Brain pericyte (primary cell): ENCODE data around the gene SETDB1.
"Not testable (repeated sequence)": the region's sequence is repeated elsewhere in the genome, so short reads cannot be mapped to it uniquely, and the experiment has no call there.

Experiments used
- DNase-seq: peaks from one replicate; pipeline ENCODE4 v3.0.0-alpha.2; 2012; ENCODE audit warnings: low read depth, low spot score

The SETDB1 gene

DNA sequence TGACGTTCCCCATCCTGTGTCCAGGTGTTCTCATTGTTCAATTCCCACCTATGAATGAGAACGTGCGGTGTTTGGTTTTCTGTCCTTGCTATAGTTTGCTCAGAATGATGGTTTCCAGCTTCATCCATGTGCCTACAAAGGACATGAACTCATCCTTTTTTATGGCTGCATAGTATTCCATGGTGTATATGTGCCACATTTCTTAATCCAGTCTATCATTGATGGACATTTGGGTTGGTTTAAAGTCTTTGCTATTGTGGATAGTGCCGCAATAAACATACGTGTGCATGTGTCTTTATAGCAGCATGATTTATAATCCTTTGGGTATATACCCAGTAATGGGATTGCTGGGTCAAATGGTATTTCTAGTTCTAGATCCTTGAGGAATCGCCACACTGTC is 2.6 kb downstream of the SETDB1 start:
- not testable (repeated sequence) for DNase-seq

DNA sequence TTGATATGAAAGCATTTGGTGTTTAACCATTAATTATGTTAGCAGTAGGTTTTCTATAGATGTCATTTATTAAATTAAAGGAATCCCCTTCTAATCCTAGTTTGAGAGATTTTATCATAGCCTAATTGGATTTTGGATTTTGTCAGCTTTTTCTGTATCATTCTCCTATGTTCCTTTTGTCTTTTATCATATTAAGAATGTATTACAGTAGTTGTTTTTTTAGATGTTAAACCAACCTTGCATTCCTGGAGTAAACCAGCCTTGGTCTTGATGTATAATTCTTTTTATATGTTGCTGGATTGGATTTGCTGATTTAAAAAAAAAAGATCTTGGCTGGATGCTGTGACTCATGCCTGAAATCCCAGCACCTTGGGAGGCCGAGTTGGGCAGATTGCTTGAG is 5.6 kb downstream of the SETDB1 start:
- no peak for DNase-seq

DNA sequence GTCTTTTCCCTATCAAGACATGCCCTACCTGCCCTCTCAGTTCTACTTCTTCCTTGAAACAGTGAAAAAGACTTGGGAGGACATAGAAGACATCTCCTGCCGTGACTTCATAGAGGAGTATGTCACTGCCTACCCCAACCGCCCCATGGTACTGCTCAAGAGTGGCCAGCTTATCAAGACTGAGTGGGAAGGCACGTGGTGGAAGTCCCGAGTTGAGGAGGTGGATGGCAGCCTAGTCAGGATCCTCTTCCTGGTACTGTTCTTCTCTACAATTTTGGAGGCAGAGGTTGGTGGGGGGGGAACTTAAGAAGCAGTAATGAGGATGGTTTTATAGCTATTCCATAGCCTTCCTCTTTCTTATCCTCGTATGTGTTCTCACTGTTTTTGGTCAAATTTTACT is 18.7 kb downstream of the SETDB1 start:
- DNase-seq, result no peak

GRCh38 chr1:150954708-150955107 is 28.5 kb downstream of the SETDB1 start:
- no peak for DNase-seq

DNA sequence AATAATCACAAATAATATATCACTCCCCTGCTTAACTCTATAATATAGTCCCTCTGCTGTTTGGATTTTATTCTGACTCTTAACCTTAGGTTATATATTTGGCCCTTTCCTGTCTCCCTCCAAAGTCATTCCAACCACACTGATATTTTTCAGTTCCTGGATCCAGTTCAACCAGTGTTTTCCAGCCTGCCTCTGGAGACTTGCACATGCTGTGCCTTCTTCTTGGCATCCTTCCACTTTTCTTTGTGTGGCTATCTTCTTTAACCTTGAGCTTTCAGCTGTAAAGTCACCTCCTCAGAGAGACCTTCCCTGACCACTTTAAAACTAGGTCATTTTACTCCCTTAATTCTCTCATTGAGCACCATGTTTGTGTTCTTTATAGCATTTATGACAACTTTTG is 29.1 kb downstream of the SETDB1 start:
- no peak for DNase-seq

GRCh38 chr1:150957666-150958065 is 31.5 kb downstream of the SETDB1 start:
- no peak for DNase-seq

DNA sequence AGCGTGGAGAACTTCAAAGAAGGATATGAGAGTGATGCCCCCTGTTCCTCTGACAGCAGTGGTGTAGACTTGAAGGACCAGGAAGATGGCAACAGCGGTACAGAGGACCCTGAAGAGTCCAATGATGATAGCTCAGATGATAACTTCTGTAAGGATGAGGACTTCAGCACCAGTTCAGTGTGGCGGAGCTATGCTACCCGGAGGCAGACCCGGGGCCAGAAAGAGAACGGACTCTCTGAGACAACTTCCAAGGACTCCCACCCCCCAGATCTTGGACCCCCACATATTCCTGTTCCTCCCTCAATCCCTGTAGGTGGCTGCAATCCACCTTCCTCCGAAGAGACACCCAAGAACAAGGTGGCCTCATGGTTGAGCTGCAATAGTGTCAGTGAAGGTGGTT is 34.5 kb downstream of the SETDB1 start:
- DNase-seq, result no peak

GRCh38 chr1:150961756-150962155 is 35.6 kb downstream of the SETDB1 start:
- DNase-seq, result no peak

GRCh38 chr1:150963321-150964163 is 37.4 kb downstream of the SETDB1 start:
- no peak for DNase-seq

DNA sequence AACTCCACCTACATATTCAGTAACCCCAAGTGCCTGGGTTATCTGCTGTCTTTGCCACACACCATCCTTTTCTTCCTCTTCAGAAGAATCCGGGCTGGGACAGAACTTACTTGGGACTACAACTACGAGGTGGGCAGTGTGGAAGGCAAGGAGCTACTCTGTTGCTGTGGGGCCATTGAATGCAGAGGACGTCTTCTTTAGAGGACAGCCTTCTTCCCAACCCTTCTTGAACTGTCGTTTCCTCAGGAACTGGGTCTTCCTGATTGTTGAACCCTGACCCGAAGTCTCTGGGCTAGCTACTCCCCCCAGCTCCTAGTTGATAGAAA is 38.0 kb downstream of the SETDB1 start:
- DNase-seq, result no peak

DNA sequence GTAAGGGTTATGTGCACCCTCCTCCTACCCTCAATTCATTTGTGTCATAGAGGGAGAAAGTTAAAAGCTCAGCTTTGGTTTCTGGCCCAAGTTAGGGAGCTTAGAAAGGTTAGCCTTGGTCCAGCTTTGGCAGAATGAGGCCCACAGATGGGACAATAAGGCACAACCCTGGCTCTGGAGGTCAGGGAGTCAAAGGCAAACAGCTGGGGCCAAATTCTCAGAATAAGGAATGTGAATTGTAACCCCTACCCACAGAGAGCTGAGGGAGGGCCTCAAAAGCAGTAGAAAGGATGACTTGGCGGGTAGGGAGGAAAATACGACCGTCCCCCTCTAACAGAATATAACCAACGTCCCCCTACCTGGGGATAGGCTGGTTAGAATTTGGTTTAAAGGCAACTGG is 39.4 kb downstream of the SETDB1 start:
- no peak for DNase-seq

- DNase-seq, result no peak
Measured at GRCh38 chr1:150966011-150966410, 39.8 kb downstream of the SETDB1 start.

GRCh38 chr1:150967936-150968335 is 41.8 kb downstream of the SETDB1 start:
- DNase-seq, result no peak

DNA sequence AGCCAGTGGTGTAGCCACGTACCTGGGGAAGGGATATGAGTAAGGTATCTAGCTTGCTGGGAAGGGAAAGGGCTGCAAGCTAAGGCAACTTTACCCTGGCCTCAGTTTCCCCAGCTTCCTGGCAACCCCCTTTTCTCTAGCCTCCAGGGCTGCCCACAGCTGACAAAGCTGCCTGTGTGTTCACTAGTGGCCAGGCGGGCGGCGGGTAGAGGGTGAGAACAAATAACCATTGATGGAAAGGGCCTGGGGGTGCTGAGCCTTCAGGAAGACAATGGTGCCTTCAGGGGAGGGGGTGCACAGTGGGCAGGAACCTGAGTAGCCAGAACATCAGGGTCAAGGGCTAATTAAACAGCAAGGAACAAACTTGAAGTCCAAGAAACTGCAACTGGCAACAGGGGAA is 42.3 kb downstream of the SETDB1 start:
- no peak for DNase-seq

GRCh38 chr1:150969626-150970025 is 43.5 kb downstream of the SETDB1 start:
- no peak for DNase-seq

DNA sequence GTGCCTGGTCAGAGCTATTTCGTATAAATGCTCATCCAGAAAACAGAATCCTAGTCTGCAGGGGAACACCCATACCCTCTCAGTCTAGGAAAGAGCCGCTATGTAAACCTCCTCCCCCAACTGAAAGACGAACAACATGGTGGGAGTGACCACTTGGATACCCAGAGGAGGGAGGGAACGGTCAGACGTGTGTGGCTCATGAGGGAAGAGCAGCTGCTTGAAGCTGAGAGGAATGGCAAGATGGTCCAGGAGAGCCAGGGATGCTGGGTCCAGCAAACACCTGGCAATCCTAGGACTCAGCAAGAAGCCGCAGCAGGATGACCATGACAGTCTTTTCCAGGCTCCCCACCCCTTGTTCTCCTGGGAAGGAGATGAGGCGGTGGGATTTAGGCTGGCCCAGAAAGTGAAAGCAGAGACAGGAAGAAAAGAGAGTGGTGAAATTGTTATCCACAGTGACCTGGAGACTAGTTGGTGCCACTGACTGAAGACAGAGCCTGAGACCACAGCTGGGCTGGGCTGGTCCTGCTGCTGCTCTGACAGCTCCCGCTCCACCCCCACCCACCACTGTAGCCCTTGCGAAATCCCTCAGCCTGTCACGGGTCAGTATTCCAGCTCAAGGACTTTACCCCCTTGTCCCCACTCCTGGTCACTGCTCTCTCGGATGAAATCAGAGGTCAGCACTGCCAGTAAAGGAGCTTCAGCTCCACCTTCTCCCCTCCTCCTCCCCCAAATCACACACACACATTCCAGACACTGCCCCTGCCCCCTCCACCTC is 44.8 kb downstream of the SETDB1 start:
- no peak for DNase-seq

DNA sequence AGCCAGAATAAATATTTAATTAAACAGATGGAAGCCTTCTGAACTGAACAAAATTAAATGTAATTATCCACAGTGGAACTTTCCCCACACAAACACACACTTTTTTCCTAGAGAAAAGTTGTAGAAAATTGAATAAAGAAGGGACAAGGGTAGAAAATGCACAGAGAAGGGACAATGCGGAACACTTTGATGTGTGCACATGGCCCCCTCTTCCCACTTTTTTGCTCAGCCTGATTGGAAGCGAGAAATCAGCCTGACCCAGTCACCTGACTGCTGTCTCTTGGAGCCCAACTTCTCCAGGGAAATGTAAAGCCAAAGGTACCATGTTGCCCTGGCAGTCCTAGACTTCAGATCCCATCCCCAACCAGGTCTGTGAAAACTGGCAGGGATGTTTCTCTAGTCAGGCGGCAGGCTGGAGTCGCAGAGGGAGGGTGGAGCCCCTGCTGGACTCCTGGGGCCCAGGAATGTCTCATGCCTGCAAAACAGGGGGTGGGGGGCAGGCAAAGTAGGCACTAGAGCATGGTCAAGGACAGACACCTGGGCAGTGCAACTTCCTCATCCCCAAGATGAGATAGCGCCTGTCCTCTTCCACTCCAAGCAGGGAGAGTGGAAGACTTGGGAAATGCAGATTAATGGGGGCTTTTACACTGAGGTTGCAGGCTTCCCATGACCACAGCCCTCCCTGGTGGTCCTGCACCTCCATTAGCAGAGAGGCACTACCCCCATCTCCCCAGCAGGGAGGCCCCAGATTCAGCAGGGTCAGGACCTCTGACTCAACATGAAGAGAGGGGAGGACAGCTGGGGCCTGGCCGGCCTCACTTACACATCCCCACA is 45.6 kb downstream of the SETDB1 start:
- DNase-seq, result no peak

GRCh38 chr1:150972417-150972940 is 46.3 kb downstream of the SETDB1 start:
- no peak for DNase-seq

GRCh38 chr1:150973258-150973835 is 47.2 kb downstream of the SETDB1 start:
- DNase-seq, result no peak

- no peak for DNase-seq
Measured at GRCh38 chr1:150973836-150974579, 47.8 kb downstream of the SETDB1 start.
